H1 (cell line): Measurements from ENCODE around the gene BRD2. TPM values are rescaled to one million over a fixed set of nuclear protein-coding genes. Genes with fewer than 3 reads are reported as not detected.
A peak's percentile ranks its signal among the peaks of the same experiment; 100 is the strongest.

Experiments
- CTCF ChIA-PET: fragments of 300-600 bp; sonication (Branson Sonifier 250); formaldehyde crosslinking; loops from one replicate; lab custom pipeline; 2021; ENCODE audit not compliant: partially characterized antibody; lab: Charles Lee
- POLR2A ChIA-PET: fragments of 300-600 bp; sonication (Branson Sonifier 250); formaldehyde crosslinking; loops from one replicate; lab custom pipeline; 2021; ENCODE audit warnings: inconsistent platforms; ENCODE audit not compliant: partially characterized antibody; lab: Charles Lee
- DNase-seq, 2 experiments: peaks; one replicate each; pipeline versions ENCODE4 v3.0.0 to v3.0.0-alpha.2; 2010 to 2022; ENCODE audit warnings: low spot score in 2 of 2, low read depth in 1 of 2, mixed read lengths in 1 of 2
- FAIRE-seq: peaks from 2 replicates; lab custom pipeline; 2011; peaks lifted over from hg19 to GRCh38; lab: Jason Lieb, UNC
- H2AFZ ChIP-seq: 2 replicates; pipeline ENCODE4 v1.8.1; 2012; ENCODE audit warnings: low read length, inconsistent platforms
- H2AK5ac ChIP-seq: 2 replicates; pipeline ENCODE4 v1.6.1; 2013; ENCODE audit warnings: low read depth, low read length
- H2BK120ac ChIP-seq: replicated peaks from 2 replicates; pipeline ENCODE3; 2013; ENCODE audit warnings: low read depth, low read length, inconsistent platforms
- H2BK12ac ChIP-seq: 2 replicates; pipeline ENCODE4 v1.6.1; 2013; ENCODE audit warnings: low read depth, low read length
- H2BK15ac ChIP-seq: 2 replicates; pipeline ENCODE4 v1.6.1; 2013; ENCODE audit warnings: low read length
- H2BK20ac ChIP-seq: 2 replicates; pipeline ENCODE4 v1.6.1; 2013; ENCODE audit warnings: low read length
- H2BK5ac ChIP-seq: 2 replicates; pipeline ENCODE4 v1.6.1; 2013; ENCODE audit warnings: low read depth, low read length
- H3K14ac ChIP-seq: 2 replicates; pipeline ENCODE4 v1.6.1; 2013; ENCODE audit warnings: inconsistent platforms; ENCODE audit not compliant: insufficient read length
- H3K18ac ChIP-seq: 2 replicates; pipeline ENCODE4 v1.6.1; 2013; ENCODE audit warnings: low read length; ENCODE audit errors: extremely low read depth
- H3K23ac ChIP-seq: 2 replicates; pipeline ENCODE4 v1.6.1; 2013; ENCODE audit warnings: inconsistent platforms; ENCODE audit not compliant: insufficient read length
- H3K23me2 ChIP-seq: 2 replicates; pipeline ENCODE4 v1.6.1; 2013; ENCODE audit warnings: low read depth, low read length
- H3K27ac ChIP-seq: 2 replicates; pipeline ENCODE4 v1.6.1; 2011; ENCODE audit warnings: low read depth, low read length, inconsistent platforms
- H3K27me3 ChIP-seq, 4 experiments: replicated peaks in 1 of 4; 1 replicate in 1 of 4; 2 replicates in 3 of 4; pipeline versions ENCODE4 v1.6.1 to v1.8.1; 2011 to 2013; ENCODE audit warnings: low read length in 3 of 4, mild to moderate bottlenecking in 3 of 4, inconsistent platforms in 2 of 4, mixed read lengths in 2 of 4, moderate library complexity in 1 of 4; ENCODE audit not compliant: control insufficient read depth in 3 of 4, insufficient read depth in 3 of 4; ENCODE audit errors: extremely low read depth in 1 of 4
- H3K36me3 ChIP-seq, 4 experiments: 2 replicates each; pipeline versions ENCODE4 v1.6.1 to v1.8.1; 2011 to 2013; ENCODE audit warnings: mild to moderate bottlenecking in 4 of 4, low read length in 3 of 4, moderate library complexity in 2 of 4, control low read depth in 1 of 4, inconsistent platforms in 1 of 4; ENCODE audit not compliant: insufficient read depth in 4 of 4, control insufficient read depth in 2 of 4
- H3K4ac ChIP-seq: replicated peaks from 2 replicates; pipeline ENCODE3; 2013; ENCODE audit warnings: low read length, low read depth, mixed read lengths, inconsistent platforms; ENCODE audit not compliant: insufficient read length
- H3K4me1 ChIP-seq, 4 experiments: replicated peaks in 1 of 4; 1 replicate in 1 of 4; 2 replicates in 3 of 4; pipeline versions ENCODE4 v1.6.1 to v1.8.1; 2011 to 2013; ENCODE audit warnings: low read length in 3 of 4, inconsistent platforms in 2 of 4, mixed read lengths in 1 of 4; ENCODE audit not compliant: insufficient read depth in 4 of 4, control insufficient read depth in 3 of 4
- H3K4me2 ChIP-seq, 2 experiments: 2 replicates each; pipeline versions ENCODE4 v1.6.1 to v1.8.1; 2011 to 2013; ENCODE audit warnings: low read depth in 2 of 2, low read length in 2 of 2, control low read depth in 1 of 2, inconsistent platforms in 1 of 2, mild to moderate bottlenecking in 1 of 2; ENCODE audit not compliant: insufficient read depth in 1 of 2
- H3K4me3 ChIP-seq, 4 experiments: fragments of 200-600, 300-600 bp in 1 of 4; sonication (generic), shearing (Covaris generic), sonication (Bioruptor Twin) in 1 of 4; 2 replicates each; pipeline versions ENCODE4 v1.5.1 to v1.8.1; 2011 to 2016; ENCODE audit warnings: low read length in 4 of 4, low read depth in 3 of 4, control low read depth in 2 of 4, inconsistent platforms in 2 of 4, mild to moderate bottlenecking in 2 of 4, mixed read lengths in 1 of 4, moderate library complexity in 1 of 4; ENCODE audit not compliant: insufficient read depth in 2 of 4; ENCODE audit errors: extremely low read depth in 1 of 4
- H3K56ac ChIP-seq: replicated peaks from 2 replicates; pipeline ENCODE3; 2013; ENCODE audit warnings: low read depth, mild to moderate bottlenecking, mixed read lengths, low read length, inconsistent platforms; ENCODE audit not compliant: insufficient read length
- H3K79me1 ChIP-seq: 2 replicates; pipeline ENCODE4 v1.6.1; 2013; ENCODE audit warnings: low read depth, low read length, control low read depth
- H3K79me2 ChIP-seq, 2 experiments: 2 replicates each; pipeline versions ENCODE4 v1.6.1 to v1.8.1; 2012 to 2013; ENCODE audit warnings: low read length in 2 of 2, mild to moderate bottlenecking in 2 of 2, inconsistent platforms in 1 of 2; ENCODE audit not compliant: insufficient read depth in 2 of 2, control insufficient read depth in 1 of 2
- H3K9ac ChIP-seq, 4 experiments: replicated peaks in 1 of 4; 1 replicate in 1 of 4; 2 replicates in 3 of 4; pipeline versions ENCODE4 v1.6.1 to v1.8.1; 2011 to 2013; ENCODE audit warnings: low read depth in 3 of 4, low read length in 3 of 4, control low read depth in 2 of 4, mild to moderate bottlenecking in 2 of 4, moderate library complexity in 2 of 4, inconsistent platforms in 1 of 4; ENCODE audit errors: extremely low read depth in 1 of 4
- H3K9me3 ChIP-seq, 2 experiments: 2 replicates each; pipeline versions ENCODE4 v1.6.1 to v1.8.1; 2012 to 2013; ENCODE audit warnings: mild to moderate bottlenecking in 2 of 2, moderate library complexity in 2 of 2, control low read depth in 1 of 2, inconsistent platforms in 1 of 2, low read depth in 1 of 2, low read length in 1 of 2, mixed read lengths in 1 of 2; ENCODE audit not compliant: insufficient read depth in 2 of 2
- H4K20me1 ChIP-seq, 2 experiments: replicated peaks in 1 of 2; 2 replicates each; pipeline versions ENCODE3 to v1.8.1; 2011 to 2013; ENCODE audit warnings: inconsistent platforms in 2 of 2, low read length in 2 of 2, mild to moderate bottlenecking in 1 of 2; ENCODE audit not compliant: insufficient read depth in 2 of 2, control insufficient read depth in 1 of 2
- H4K5ac ChIP-seq: 2 replicates; pipeline ENCODE4 v1.6.1; 2013; ENCODE audit warnings: low read length, low read depth, mixed read lengths, inconsistent platforms; ENCODE audit not compliant: insufficient read length
- H4K8ac ChIP-seq: 2 replicates; pipeline ENCODE4 v1.8.0; 2013; ENCODE audit warnings: mild to moderate bottlenecking, moderate library complexity, low read length, inconsistent platforms; ENCODE audit not compliant: insufficient read depth; ENCODE audit errors: extremely low read depth
- H4K91ac ChIP-seq: replicated peaks from 2 replicates; pipeline ENCODE3; 2013; ENCODE audit warnings: low read length, mixed read lengths, inconsistent platforms; ENCODE audit not compliant: insufficient read length
- ASH2L ChIP-seq: fragments of 200-600, 300-600 bp; sonication (generic); IDR thresholded peaks from one replicate; pipeline ENCODE4 v1.7.1; 2017; ENCODE audit warnings: low read length
- BACH1 ChIP-seq: IDR thresholded peaks from 2 replicates; pipeline ENCODE4 v1.6.1; 2012; ENCODE audit warnings: low read length, improper control_type of control experiment
- BRCA1 ChIP-seq: IDR thresholded peaks from 2 replicates; pipeline ENCODE4 v1.6.1; 2012; ENCODE audit warnings: low read depth, low read length, improper control_type of control experiment
- CHD2 ChIP-seq: IDR thresholded peaks from 2 replicates; pipeline ENCODE4 v1.6.1; 2012; ENCODE audit warnings: low read length, improper control_type of control experiment
- GTF2F1 ChIP-seq: IDR thresholded peaks from 2 replicates; pipeline ENCODE4 v1.6.1; 2012; ENCODE audit warnings: low read depth, low read length, improper control_type of control experiment, borderline replicate concordance
- MAFK ChIP-seq: IDR thresholded peaks from 2 replicates; pipeline ENCODE4 v1.6.1; 2012; ENCODE audit warnings: low read depth, mild to moderate bottlenecking, improper control_type of control experiment, low read length
- NRF1 ChIP-seq: IDR thresholded peaks from 2 replicates; pipeline ENCODE4 v1.6.1; 2011; ENCODE audit warnings: mild to moderate bottlenecking, low read depth, low read length, improper control_type of control experiment
- PHF8 ChIP-seq: fragments of 200-600 bp; sonication (generic); conservative IDR thresholded peaks from 2 replicates; pipeline ENCODE4 v1.7.1; 2012; ENCODE audit warnings: low read depth, mild to moderate bottlenecking, inconsistent platforms, low read length, moderate library complexity
- SIX5 ChIP-seq: IDR thresholded peaks from 2 replicates; pipeline ENCODE4 v1.6.1; 2011; ENCODE audit warnings: mild to moderate bottlenecking, low read depth, low read length
- TCF12 ChIP-seq: IDR thresholded peaks from 2 replicates; pipeline ENCODE4 v1.6.1; 2011; ENCODE audit warnings: low read depth, mild to moderate bottlenecking, low read length
- WGBS, 2 experiments: shearing (Covaris generic) in 1 of 2; methylation state at CpG; one replicate each; pipeline versions ENCODE4 v1.1.6 to v1.1.7; 2013 to 2015; ENCODE audit warnings: low lambda C conversion rate in 2 of 2, mixed read lengths in 2 of 2, inconsistent platforms in 1 of 2, low coverage in 1 of 2, missing lambda C conversion rate in 1 of 2; ENCODE audit not compliant: insufficient replicate concordance in 2 of 2, insufficient coverage in 1 of 2, insufficient read length in 1 of 2; ENCODE audit errors: extremely low coverage in 1 of 2, missing lambda C conversion rate in 1 of 2; 5-methylcytosine and 5-hydroxymethylcytosine counted together
- polyA plus RNA-seq, 7 experiments: library from polyadenylated mRNA; depleted of rRNA in 3 of 7; stranded (reverse) in 5 of 7; unstranded in 2 of 7; fragments of >200 nt in 5 of 7; fragments of 200-250 nt in 2 of 7; gene quantifications; 1 replicate in 5 of 7; 2 replicates in 1 of 7; 4 replicates in 1 of 7; pipeline versions ENCODE4 v1.2.1 to v1.2.3, GENCODE V29; 2011 to 2013; ENCODE audit warnings: missing spikeins in 2 of 7, mixed read lengths in 2 of 7
- total RNA-seq: library from RNA; stranded (reverse); fragmentation: NEBNext Ultra II Directional; extraction: Animal tissue kit (Norgen Biotek cat#: 25700); gene quantifications from 2 replicates; pipeline ENCODE4 v1.2.1, GENCODE V29; 2021
- TF ChIP-seq, protein P1 (sequence below): IDR thresholded peaks from 2 replicates; pipeline ENCODE4 v1.6.1; 2011; ENCODE audit warnings: low read length, improper control_type of control experiment

Gene BRD2
- total and polyA plus RNA-seq, 2 of the 8 experiments (the other 6 are each of a cell fraction or from before 2014, with no cell fraction given), result 132 to 185 TPM

DNA sequence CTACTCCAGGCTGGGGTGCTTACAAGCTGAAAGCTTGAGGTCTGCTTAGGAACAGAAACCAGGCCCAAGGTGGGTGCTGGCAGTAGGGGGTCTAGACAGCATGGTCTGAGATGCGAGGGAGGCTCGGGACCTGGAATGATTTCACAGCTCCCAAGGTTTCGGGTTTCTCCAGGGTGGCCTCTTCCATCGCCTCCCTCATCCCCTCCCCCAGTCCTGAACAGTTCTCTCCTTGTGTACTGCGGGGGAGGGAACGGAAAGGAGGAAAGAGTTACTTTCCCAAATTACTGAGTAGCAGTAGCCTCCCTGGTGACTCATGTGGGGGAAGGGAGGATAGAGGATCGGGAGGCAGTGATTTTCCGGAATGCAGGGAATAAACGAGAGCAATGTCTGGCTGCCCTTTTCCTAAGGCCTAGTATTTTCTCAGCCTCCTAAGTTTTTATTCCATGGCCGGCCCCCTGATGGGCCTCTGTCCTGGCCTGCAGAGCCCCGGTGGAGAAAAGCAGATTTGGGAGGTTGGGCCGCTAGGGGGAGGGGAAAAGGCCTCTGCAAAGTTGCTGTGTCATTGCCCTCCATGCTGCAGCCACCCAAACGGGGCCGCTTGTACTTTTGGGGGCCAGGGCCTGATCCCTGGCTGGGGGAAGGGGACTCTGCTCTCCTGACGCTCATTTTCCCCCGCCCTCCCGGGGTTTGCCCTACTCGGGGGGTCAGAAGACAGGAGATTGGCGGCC, 1.5 kb downstream of the BRD2 start:
- ChIA-PET POLR2A (interaction anchor here (0.9 to 33.3 kb wide), 38 partner anchors 4 to 1305 kb away, joined by 3 to 1158 read pairs (median 6); partner anchors contain the start of genes B3GALT4, BRD2, GPANK1 and HLA-DMA), CTCF (interaction anchor here (0.6 to 14.6 kb wide), 6 partner anchors 13 to 199 kb away, joined by 3 to 168 read pairs (median 18); partner anchors contain the start of gene HLA-DMA)
- Histone ChIP-seq H3K4me3 (peak overlapping the region; percentile 90 to 99 (median 98)), H2BK12ac (peak overlapping the region; percentile 100), H4K20me1 (peaks cover 23 to 27% of the 10 kb centered on the region in 2 experiments), H2BK15ac (no peak overlapping the region), H2AK5ac (peak overlapping the region; percentile 100), H2BK5ac (peak overlapping the region; percentile 100), H3K4me2 (peak overlapping the region; percentile 75), H2BK120ac (peak overlapping the region; percentile 99), H3K9ac (peak overlapping the region; percentile 96 to 100 (median 100)), H3K79me2 (peaks cover 30 to 78% of the 10 kb centered on the region in 2 experiments), H3K27me3 (no peaks in the 10 kb centered on the region), H3K56ac (peak overlapping the region; percentile 98), H3K14ac (peak overlapping the region; percentile 100), H4K5ac (peak overlapping the region; percentile 99), H4K91ac (peak overlapping the region; percentile 99), H3K27ac (peak overlapping the region; percentile 99), H2BK20ac (peak overlapping the region; percentile 72; the same call in 1 of the 2 replicates), H3K4me1 (peaks cover 0 to 13% (median 6%) of the 10 kb centered on the region in 4 experiments; a peak in 5 of 7 replicates), H3K9me3 (no peaks in the 10 kb centered on the region; a peak in 2 of 4 replicates), H3K18ac (peak overlapping the region; percentile 100), H3K23ac (peak overlapping the region; percentile 6), H3K36me3 (peaks cover 11 to 29% (median 17%) of the 10 kb centered on the region in 4 experiments), H2AFZ (no peak overlapping the region), H4K8ac (peak overlapping the region; percentile 100), H3K23me2 (peaks cover 22% of the 10 kb centered on the region), H3K4ac (peak overlapping the region; percentile 100), H3K79me1 (no peaks in the 10 kb centered on the region)
- FAIRE-seq (no peak), DNase-seq (no peak)
- 1% methylated on average over 19 of the region's 19 CpGs; no CpG with 5 or more reads in 1 of the 2 experiments for WGBS, 2 experiments
- TF ChIP-seq, protein P1, sequence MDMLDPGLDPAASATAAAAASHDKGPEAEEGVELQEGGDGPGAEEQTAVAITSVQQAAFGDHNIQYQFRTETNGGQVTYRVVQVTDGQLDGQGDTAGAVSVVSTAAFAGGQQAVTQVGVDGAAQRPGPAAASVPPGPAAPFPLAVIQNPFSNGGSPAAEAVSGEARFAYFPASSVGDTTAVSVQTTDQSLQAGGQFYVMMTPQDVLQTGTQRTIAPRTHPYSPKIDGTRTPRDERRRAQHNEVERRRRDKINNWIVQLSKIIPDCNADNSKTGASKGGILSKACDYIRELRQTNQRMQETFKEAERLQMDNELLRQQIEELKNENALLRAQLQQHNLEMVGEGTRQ, result 0 out of 2 replicates have a peak, but pooled peaks have one; percentile 18
- TF ChIP-seq TCF12, result no peak
- TF ChIP-seq GTF2F1, result no peak
- TF ChIP-seq ASH2L, result no peak
- no peak for TF ChIP-seq PHF8
- TF ChIP-seq BACH1, result peak; percentile 96
- TF ChIP-seq SIX5, result no peak; the same call in 1 of the 2 replicates
- TF ChIP-seq CHD2, result no peak
- no peak for TF ChIP-seq NRF1
- no peak for TF ChIP-seq BRCA1
- peak; percentile 92 for TF ChIP-seq MAFK
